ENCODE measurements around the gene TCL1B. TPM values are rescaled to one million over a fixed set of nuclear protein-coding genes. Genes with fewer than 3 reads are reported as not detected.

Gene TCL1B
- total RNA-seq, 1 donor from 2014 or later = 1.0 TPM

DNA sequence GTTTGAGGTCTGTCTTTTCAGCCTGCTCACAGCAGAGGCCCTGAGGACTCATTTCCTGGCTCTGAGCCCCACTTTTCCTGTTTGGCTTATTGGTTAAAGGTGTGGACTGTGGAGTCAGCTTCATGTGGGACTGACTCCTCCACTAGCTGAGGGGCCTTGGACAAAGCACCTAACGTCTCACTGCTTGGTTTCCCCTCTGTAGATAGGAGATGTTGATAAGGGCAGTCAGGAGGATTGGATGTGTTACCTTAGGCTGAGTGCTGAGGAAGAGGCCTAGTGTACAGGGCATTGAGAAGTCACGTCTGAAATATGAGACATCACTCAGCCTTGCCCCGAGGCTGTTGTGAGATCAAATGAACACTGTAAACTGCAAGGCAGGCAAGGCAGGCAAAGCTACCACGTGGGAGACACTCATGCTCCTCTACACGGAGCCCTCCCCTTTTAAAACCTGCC, 54.8 kb downstream of the TCL1B start:
- H3K36me3 ChIP-seq (ENCODE audit: control insufficient read depth in 3 of 3, insufficient read depth in 3 of 3, low read length in 3 of 3) = no peaks in the 10 kb centered on the region
- H3K4me1 ChIP-seq (ENCODE audit: control insufficient read depth in 3 of 3, insufficient read depth in 3 of 3, low read length in 3 of 3) = no peaks in the 10 kb centered on the region
- H3K4me3 ChIP-seq (ENCODE audit: low read length in 3 of 3) = no peak overlapping the region
- no peaks in the 10 kb centered on the region for H3K27me3 ChIP-seq (ENCODE audit: control insufficient read depth in 3 of 3, insufficient read depth in 3 of 3, low read length in 3 of 3)
- no peaks in the 10 kb centered on the region for H3K9me3 ChIP-seq (ENCODE audit: control insufficient read depth in 3 of 3, low read length in 3 of 3)
- no peak overlapping the region for H3K27ac ChIP-seq (ENCODE audit: low read depth, low read length)
- H3K9ac ChIP-seq (ENCODE audit: low read depth in 1 of 3, low read length in 3 of 3) = no peak overlapping the region

- Histone ChIP-seq H3K9me3 (ENCODE audit: control insufficient read depth in 3 of 3, low read length in 3 of 3) (no peaks in the 10 kb centered on the region), H3K9ac (ENCODE audit: low read depth in 1 of 3, low read length in 3 of 3) (no peak overlapping the region), H3K4me1 (ENCODE audit: control insufficient read depth in 3 of 3, insufficient read depth in 3 of 3, low read length in 3 of 3) (no peaks in the 10 kb centered on the region), H3K27me3 (ENCODE audit: control insufficient read depth in 3 of 3, insufficient read depth in 3 of 3, low read length in 3 of 3) (peaks cover 0 to under 1% (median 0%) of the 10 kb centered on the region in 3 donors), H3K36me3 (ENCODE audit: control insufficient read depth in 3 of 3, insufficient read depth in 3 of 3, low read length in 3 of 3) (no peaks in the 10 kb centered on the region), H3K4me3 (ENCODE audit: low read length in 3 of 3) (no peak overlapping the region), H3K27ac (ENCODE audit: low read depth, low read length) (no peak overlapping the region)
Observed at GRCh38 chr14:95741781-95742180, 55.6 kb downstream of the TCL1B start.

Small RNA genes lying within 50 kb of the gene (small RNA-seq; reads per million reads assigned to genes)
- gene RF02193 = not detected

Other genes with a start within 250 kb of the TCL1B start
- gene SYNE3, start 169.8 kb upstream of the TCL1B start, total RNA-seq = 21.4 TPM
- gene GLRX5, start 151.4 kb upstream of the TCL1B start, total RNA-seq = 74.1 TPM
- 1.6 TPM for gene TCL1A, start 27.7 kb downstream of the TCL1B start, total RNA-seq
- not detected for gene TUNAR, start 190.4 kb downstream of the TCL1B start, total RNA-seq

Measured in skeletal muscle tissue (tissue), 5 donors.